Ovary (tissue), 9 donors: ENCODE data around the gene TXNRD2. TPM values are rescaled to one million over a fixed set of nuclear protein-coding genes. Genes with fewer than 3 reads are reported as not detected.

Source experiments
- DNase-seq, 5 donors: peaks; one replicate each; pipeline ENCODE4 v3.0.0-alpha.2; 2019 to 2020
- H3K27ac ChIP-seq, 2 donors: fragments of 200-600 bp; one replicate each; pipeline versions ENCODE4 v1.5.1 to v1.8.0; 2019 to 2022
- H3K27me3 ChIP-seq: fragments of 200-600 bp; one replicate; pipeline ENCODE4 v1.8.0; 2022
- H3K36me3 ChIP-seq: fragments of 200-600 bp; sonication (generic); one replicate; pipeline ENCODE4 v1.5.1; 2019
- H3K4me1 ChIP-seq: one replicate; pipeline ENCODE4 v1.8.1; 2013; ENCODE audit warnings: mild to moderate bottlenecking, moderate library complexity; ENCODE audit not compliant: insufficient read depth
- H3K4me3 ChIP-seq: fragments of 200-600 bp; sonication (generic); one replicate; pipeline ENCODE4 v1.5.1; 2017
- H3K9me3 ChIP-seq, 2 donors: fragments of 200-600 bp in 1 of 2; sonication (generic) in 1 of 2; one replicate each; pipeline versions ENCODE4 v1.5.1 to v1.8.1; 2013 to 2019; ENCODE audit warnings: mild to moderate bottlenecking in 1 of 2, moderate library complexity in 1 of 2
- EP300 ChIP-seq: sonication (generic); formaldehyde crosslinking; IDR thresholded peaks from one replicate; pipeline ENCODE4 v1.6.1; 2017; ENCODE audit warnings: antibody characterized with exemption
- POLR2A ChIP-seq: fragments of 450-650 bp; IDR thresholded peaks from one replicate; pipeline ENCODE4 v1.6.1; 2017; ENCODE audit warnings: antibody characterized with exemption, mild to moderate bottlenecking, moderate library complexity
- WGBS, 3 donors: extraction: QIAGEN DNeasy Blood & Tissue Kit in 1 of 3; methylation state at CpG; one replicate each; pipeline versions ENCODE4 v1.1.5 to v1.1.7; 2013 to 2017; 5-methylcytosine and 5-hydroxymethylcytosine counted together
- intact Hi-C, 4 donors: fragments of 100-400 bp; cut with DNase I; formaldehyde crosslinking; loops; one replicate each; pipeline versions ENCODE4 v1.11.0 to v1.15.1; 2022 to 2023
- polyA plus RNA-seq, 2 donors: library from polyadenylated mRNA; stranded (reverse); fragments of 200-250 nt in 1 of 2; fragments of 350-450 nt in 1 of 2; fragmentation: Illumina TruSeq in 1 of 2; extraction: RNeasy Lipid Tissue Mini Kit (QIAGEN cat#74804) in 1 of 2; gene quantifications; one replicate each; pipeline ENCODE4 v1.2.3, GENCODE V29; 2013 to 2014
- total RNA-seq, 7 donors: library from RNA; depleted of rRNA in 2 of 7; stranded (reverse); fragments of >200 nt in 2 of 7; fragmentation: NEBNext Ultra II Directional in 3 of 7; extraction: Animal tissue kit (Norgen Biotek cat#: 25700) in 3 of 7; gene quantifications; one replicate each; pipeline versions ENCODE4 v1.1.0 to v1.2.4, GENCODE V29; 2016 to 2023
- TF ChIP-seq, protein P1 (sequence below), 3 donors: fragments of 450-650 bp in 2 of 3; fragments of 200-600 bp in 1 of 3; IDR thresholded peaks; one replicate each; pipeline versions ENCODE4 v1.5.1 to v1.8.0; 2016 to 2022; ENCODE audit warnings: antibody characterized with exemption in 3 of 3, mild to moderate bottlenecking in 1 of 3
- donor health status: DM: no; HTN: no; CAD: no; lungs with moderate emphysema.
- donor health status: DM: no; HTN: no; CAD: no.
- donor health status: Bipolar disorder and iron deficiency.
- donor health status: DM: yes; HTN: yes; CAD: no.
- donor health status: DM: no; HTN: no; CAD: no.
- donor health status: DM: yes; HTN: yes; CAD: no.

TXNRD2 gene
- total and polyA plus RNA-seq, 9 donors = 21.3 to 37.8 (median 26.9) TPM

DNA sequence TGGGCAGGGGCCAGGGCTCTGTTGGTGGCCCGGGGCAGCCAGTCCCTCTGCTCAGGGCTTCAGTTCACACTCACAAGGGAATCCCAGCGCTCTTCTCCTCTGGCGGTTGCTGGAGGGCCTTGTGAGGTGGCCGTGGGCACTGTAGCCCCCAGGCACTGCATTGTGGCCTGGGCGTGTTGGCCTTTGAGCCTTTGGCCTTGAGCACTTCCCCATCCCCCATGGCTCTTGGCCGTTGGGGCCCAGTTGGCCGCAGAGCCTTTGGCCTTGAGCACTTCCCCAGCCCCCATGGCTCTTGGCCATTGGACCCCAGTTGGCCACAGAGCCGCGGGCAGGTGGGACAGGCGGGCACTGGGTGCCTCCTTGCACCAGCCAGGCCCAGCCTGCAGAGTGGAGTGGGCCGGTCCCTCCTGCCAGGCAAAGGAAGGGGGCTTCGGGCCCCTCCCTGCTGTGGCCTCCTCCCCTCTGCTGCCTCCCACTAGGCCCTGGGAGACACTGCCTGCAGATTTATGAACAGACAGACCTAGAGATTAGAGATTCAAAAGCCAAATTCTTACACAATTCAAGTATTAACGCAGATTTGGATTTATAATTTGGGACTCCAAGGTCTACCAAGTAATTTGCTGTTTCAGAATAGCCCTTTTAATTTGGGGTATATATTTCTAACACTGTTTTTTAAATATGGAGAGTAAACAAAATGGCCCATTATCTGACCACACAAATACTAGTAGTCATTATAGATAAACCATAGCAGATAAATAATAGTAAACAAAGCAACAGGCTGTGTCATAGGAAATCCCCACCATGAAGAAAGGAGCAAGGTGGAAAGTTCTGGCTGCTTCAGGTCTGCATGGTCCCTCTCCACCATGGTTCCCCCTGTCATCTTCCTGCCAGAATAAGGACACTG is 18.2 kb upstream of the TXNRD2 start:
- no peaks in the 10 kb centered on the region for H3K27me3 ChIP-seq
- WGBS, 3 donors = 14 to 20% (median 15%) methylated on average over 10 to 13 of the region's 13 CpGs
- peak overlapping the region; percentile 63 to 77 for H3K27ac ChIP-seq
- H3K36me3 ChIP-seq = no peaks in the 10 kb centered on the region
- intact Hi-C loops = loop anchor here in 1 of 4 donors (10.0 kb wide), 1 partner anchor 155 kb away; the partner anchor contains the start of genes RANBP1 and TRMT2A
- no peaks in the 10 kb centered on the region for H3K9me3 ChIP-seq
- TF ChIP-seq POLR2A = no peak
- TF ChIP-seq EP300 = no peak
- TF ChIP-seq, protein P1, sequence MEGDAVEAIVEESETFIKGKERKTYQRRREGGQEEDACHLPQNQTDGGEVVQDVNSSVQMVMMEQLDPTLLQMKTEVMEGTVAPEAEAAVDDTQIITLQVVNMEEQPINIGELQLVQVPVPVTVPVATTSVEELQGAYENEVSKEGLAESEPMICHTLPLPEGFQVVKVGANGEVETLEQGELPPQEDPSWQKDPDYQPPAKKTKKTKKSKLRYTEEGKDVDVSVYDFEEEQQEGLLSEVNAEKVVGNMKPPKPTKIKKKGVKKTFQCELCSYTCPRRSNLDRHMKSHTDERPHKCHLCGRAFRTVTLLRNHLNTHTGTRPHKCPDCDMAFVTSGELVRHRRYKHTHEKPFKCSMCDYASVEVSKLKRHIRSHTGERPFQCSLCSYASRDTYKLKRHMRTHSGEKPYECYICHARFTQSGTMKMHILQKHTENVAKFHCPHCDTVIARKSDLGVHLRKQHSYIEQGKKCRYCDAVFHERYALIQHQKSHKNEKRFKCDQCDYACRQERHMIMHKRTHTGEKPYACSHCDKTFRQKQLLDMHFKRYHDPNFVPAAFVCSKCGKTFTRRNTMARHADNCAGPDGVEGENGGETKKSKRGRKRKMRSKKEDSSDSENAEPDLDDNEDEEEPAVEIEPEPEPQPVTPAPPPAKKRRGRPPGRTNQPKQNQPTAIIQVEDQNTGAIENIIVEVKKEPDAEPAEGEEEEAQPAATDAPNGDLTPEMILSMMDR (IDR thresholded peaks at IDR 0.05) = no peak
- DNase-seq = peak in 2 of 5 donors; percentile 50 to 56
- H3K4me3 ChIP-seq = peak overlapping the region; percentile 27
- peaks cover 7% of the 10 kb centered on the region for H3K4me1 ChIP-seq

DNA sequence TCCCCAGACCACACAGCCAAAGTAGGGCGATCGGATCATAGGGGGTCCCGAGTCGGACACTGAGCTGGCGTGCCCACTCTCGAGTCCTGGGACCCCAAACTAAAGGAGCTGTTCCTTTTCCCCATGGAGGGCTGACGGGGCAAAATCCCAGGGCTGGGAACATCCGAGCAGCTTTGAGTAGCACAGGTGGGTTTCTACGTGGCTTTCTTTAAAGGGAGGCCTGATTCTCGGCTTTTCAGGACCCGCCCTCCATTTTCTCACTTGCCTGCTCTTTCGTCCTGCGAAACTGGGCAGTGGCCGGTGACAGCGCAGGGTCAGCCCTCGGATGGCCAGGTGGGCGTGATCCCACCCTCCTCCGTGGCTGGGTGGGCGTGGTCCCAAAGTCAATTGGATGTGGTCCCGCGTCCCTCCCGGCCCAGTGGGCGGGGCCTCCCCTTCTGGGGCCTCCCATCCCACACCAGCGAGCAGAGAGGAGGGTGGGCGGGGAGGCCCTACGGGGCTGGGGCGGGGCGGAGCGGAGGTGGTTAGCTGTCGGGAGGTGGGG is 17.5 kb upstream of the TXNRD2 start:
- Histone ChIP-seq H3K27ac (peak overlapping the region; percentile 63 to 77), H3K4me3 (peak overlapping the region; percentile 27), H3K9me3 (no peaks in the 10 kb centered on the region), H3K27me3 (no peaks in the 10 kb centered on the region), H3K36me3 (no peaks in the 10 kb centered on the region), H3K4me1 (peaks cover 7% of the 10 kb centered on the region)
- intact Hi-C loops = no loop called here
- peak; percentile 85 to 91 (median 87) for DNase-seq
- TF ChIP-seq, protein P1 (IDR thresholded peaks at IDR 0.05) = no peak
- no peak for TF ChIP-seq POLR2A
- TF ChIP-seq EP300 = no peak
- 15 to 20% (median 18%) methylated on average over 23 to 30 of the region's 30 CpGs for WGBS, 3 donors

DNA sequence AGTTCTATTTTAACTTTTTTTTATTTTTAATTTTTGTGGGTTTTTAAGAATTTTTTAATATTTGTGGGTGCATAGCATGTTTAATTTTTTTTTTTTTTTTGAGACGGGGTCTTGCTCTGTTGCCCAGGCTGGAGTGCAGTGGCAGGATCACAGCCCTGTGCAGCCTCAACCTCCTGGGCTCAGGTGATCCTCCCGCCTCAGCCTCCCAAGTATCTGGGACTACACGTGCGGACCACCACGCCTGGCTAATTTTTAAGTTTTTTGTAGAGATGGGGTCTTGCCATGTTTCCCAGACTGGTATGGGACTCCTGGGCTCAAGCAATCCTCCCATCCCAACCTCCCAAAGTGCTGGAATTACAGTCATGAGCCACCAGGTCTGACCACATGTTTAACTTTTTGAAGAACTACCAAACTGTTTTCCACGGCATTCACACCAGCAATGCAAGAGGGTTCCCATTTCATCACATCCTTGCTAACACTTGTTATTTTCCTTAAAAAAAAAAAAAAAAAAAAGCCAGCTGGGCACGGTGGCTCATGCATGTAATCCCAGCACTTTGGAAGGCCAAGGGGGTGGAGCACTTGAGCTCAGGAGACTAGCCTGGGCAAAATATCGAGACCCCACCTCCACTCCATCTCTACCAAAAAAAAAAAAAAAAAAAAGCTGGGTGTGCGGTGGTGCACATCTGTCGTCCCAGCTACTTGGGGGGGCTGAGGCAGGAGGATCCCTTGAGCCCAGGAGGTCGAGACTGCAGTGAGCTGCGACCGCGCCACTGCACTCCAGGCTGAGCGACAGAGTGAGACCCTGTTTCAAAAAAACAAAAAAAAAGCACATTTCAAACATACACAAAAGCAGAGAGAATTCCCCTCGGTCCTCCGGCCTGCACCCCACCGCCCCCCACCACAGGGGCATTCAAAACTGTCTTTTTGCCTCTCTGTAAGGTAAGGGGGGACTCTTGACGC is 16.7 kb upstream of the TXNRD2 start:
- H3K4me1 ChIP-seq = peaks cover 7% of the 10 kb centered on the region
- H3K4me3 ChIP-seq = no peak overlapping the region
- peak overlapping the region; percentile 63 to 77 for H3K27ac ChIP-seq
- intact Hi-C loops = no loop called here
- TF ChIP-seq EP300 (no peak), POLR2A (no peak)
- TF ChIP-seq, protein P1 (IDR thresholded peaks at IDR 0.05) = no peak
- H3K36me3 ChIP-seq = no peaks in the 10 kb centered on the region
- H3K27me3 ChIP-seq = no peaks in the 10 kb centered on the region
- H3K9me3 ChIP-seq = no peaks in the 10 kb centered on the region
- DNase-seq = peak in 1 of 5 donors; percentile 65
- WGBS, 3 donors = 57 to 67% (median 64%) methylated on average over 19 of the region's 19 CpGs

DNA sequence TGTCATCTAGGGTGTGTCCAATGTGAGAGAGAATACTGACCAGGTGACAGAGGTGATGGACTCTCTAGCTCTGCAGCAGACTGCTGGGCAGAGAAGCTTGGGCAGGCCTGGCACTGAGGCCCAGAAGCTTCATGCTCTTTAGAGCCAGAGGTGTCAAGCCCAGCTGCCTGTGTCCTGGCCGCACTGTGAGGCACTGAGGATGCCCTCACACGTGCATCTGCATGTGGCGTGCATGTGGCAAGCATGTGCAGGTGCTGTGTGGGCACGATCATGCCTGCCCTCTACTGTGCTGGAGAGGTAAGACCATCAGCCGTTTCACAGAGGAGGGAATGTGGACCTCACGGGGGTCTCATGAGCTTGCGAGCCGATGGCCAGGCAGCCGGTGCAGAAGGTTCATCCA is 15.8 kb upstream of the TXNRD2 start:
- WGBS, 3 donors = 87 to 89% (median 89%) methylated on average over 9 of the region's 9 CpGs

More for the DNA sequence above, 15.8 kb upstream of the TXNRD2 start:
- Histone ChIP-seq H3K4me1 (peaks cover 10% of the 10 kb centered on the region), H3K9me3 (no peaks in the 10 kb centered on the region), H3K4me3 (no peak overlapping the region), H3K36me3 (no peaks in the 10 kb centered on the region), H3K27me3 (no peaks in the 10 kb centered on the region), H3K27ac (no peak overlapping the region)
- peak in 1 of 5 donors; percentile 40 for DNase-seq
- intact Hi-C loops = no loop called here
- TF ChIP-seq, protein P1 (IDR thresholded peaks at IDR 0.05) = no peak
- TF ChIP-seq POLR2A (no peak), EP300 (no peak)
